K562 (cell line): ENCODE data around the gene CYLD. TPM values are rescaled to one million over a fixed set of nuclear protein-coding genes. Genes with fewer than 3 reads are reported as not detected.

ENCODE experiments used
- ATF1 ChIP-seq, 2 experiments: fragments of 450-650 bp in 1 of 2; IDR thresholded peaks; 2 replicates each; pipeline ENCODE4 v1.6.1; 2016; ENCODE audit warnings: missing compliant biosample characterization in 1 of 2, missing genetic modification characterization in 1 of 2
- ATF7 ChIP-seq: fragments of 450-650 bp; IDR thresholded peaks from 2 replicates; pipeline ENCODE4 v1.7.1; 2014; ENCODE audit warnings: mild to moderate bottlenecking, moderate library complexity
- CEBPB ChIP-seq: fragments of 450-650 bp; IDR thresholded peaks from 2 replicates; pipeline ENCODE4 v1.6.1; 2016; ENCODE audit warnings: missing genetic modification characterization, missing compliant biosample characterization
- ETV1 ChIP-seq: fragments of 450-650 bp; conservative IDR thresholded peaks from 2 replicates; pipeline ENCODE4 v1.6.1; 2016; ENCODE audit warnings: missing genetic modification characterization, control low read depth, low read depth, missing compliant biosample characterization
- GABPA ChIP-seq: fragments of 200-800 bp; sonication (Bioruptor generic); conservative IDR thresholded peaks from 2 replicates; pipeline ENCODE4 v1.6.1; 2016; ENCODE audit warnings: low read depth, missing genetic modification characterization, missing compliant biosample characterization
- GATAD2B ChIP-seq: fragments of 450-650 bp; IDR thresholded peaks from 2 replicates; pipeline ENCODE4 v1.6.1; 2017; ENCODE audit warnings: mild to moderate bottlenecking, borderline replicate concordance
- KLF6 ChIP-seq: fragments of 250-450 bp; sonication (Bioruptor Pico); IDR thresholded peaks from 2 replicates; pipeline ENCODE4 v1.4.0; 2020; ENCODE audit warnings: mild to moderate bottlenecking, moderate library complexity, borderline replicate concordance
- MTA1 ChIP-seq: fragments of 450-650 bp; IDR thresholded peaks from 2 replicates; pipeline ENCODE4 v1.6.1; 2017; ENCODE audit warnings: borderline replicate concordance
- PML ChIP-seq: IDR thresholded peaks from 2 replicates; pipeline ENCODE4 v1.6.1; 2012; ENCODE audit warnings: low read length, inconsistent platforms
- POLR2A ChIP-seq: fragments of 450-650 bp; conservative IDR thresholded peaks from 2 replicates; pipeline ENCODE4 v1.6.1; 2016
- SMARCA4 ChIP-seq: fragments of 450-650 bp; IDR thresholded peaks from 2 replicates; pipeline ENCODE4 v1.6.1; 2016
- TEAD1 ChIP-seq, 2 experiments: fragments of 450-650 bp in 1 of 2; sonication (generic) in 1 of 2; formaldehyde crosslinking; IDR thresholded peaks; 2 replicates each; pipeline versions ENCODE4 v1.4.0 to v1.8.0; 2020 to 2022; ENCODE audit warnings: mild to moderate bottlenecking in 2 of 2, missing genetic modification reagents in 1 of 2
- ZNF175 ChIP-seq: fragments of 200-800 bp; sonication (Bioruptor generic); IDR thresholded peaks from 2 replicates; pipeline ENCODE4 v1.6.1; 2016; ENCODE audit warnings: low read depth, mild to moderate bottlenecking, missing genetic modification characterization, missing compliant biosample characterization
- ZNF584 ChIP-seq: fragments of 200-800 bp; sonication (Bioruptor generic); IDR thresholded peaks from 2 replicates; pipeline ENCODE4 v1.6.1; 2016; ENCODE audit warnings: low read depth, mild to moderate bottlenecking, missing genetic modification characterization, missing compliant biosample characterization
- ZSCAN32 ChIP-seq: fragments of 450-650 bp; formaldehyde crosslinking; IDR thresholded peaks from 2 replicates; pipeline ENCODE4 v1.4.0; 2020; ENCODE audit warnings: mild to moderate bottlenecking, moderate library complexity
- polyA plus RNA-seq, 8 experiments: library from polyadenylated mRNA; depleted of rRNA in 4 of 8; stranded (reverse) in 5 of 8; unstranded in 3 of 8; fragments of >200 nt; fragmentation: Nextera tagmentation in 2 of 8; fragmentation: Illumina TruSeq in 1 of 8; extraction: Ambion mirVana in 2 of 8; extraction: Trizol in 1 of 8; gene quantifications; 2 replicates each; pipeline versions ENCODE4 v1.2.1 to v1.2.3, GENCODE V29; 2011 to 2014; ENCODE audit warnings: inconsistent platforms in 1 of 8, missing spikeins in 1 of 8
- total RNA-seq, 7 experiments: library from RNA; depleted of rRNA in 6 of 7; stranded (reverse); fragments of >200 nt in 6 of 7; fragmentation: Illumina TruSeq in 2 of 7; extraction: Trizol in 2 of 7; gene quantifications; 2 replicates each; pipeline versions ENCODE4 v1.2.1 to v1.2.3, GENCODE V29; 2011 to 2021; ENCODE audit warnings: low replicate concordance in 1 of 7
- TF ChIP-seq, protein P1 (sequence below), 2 experiments: fragments of 200-800 bp in 1 of 2; sonication (Bioruptor generic) in 1 of 2; sonication (generic) in 1 of 2; formaldehyde crosslinking in 1 of 2; IDR thresholded peaks in 1 of 2; conservative IDR thresholded peaks in 1 of 2; 2 replicates each; pipeline versions ENCODE4 v1.5.0 to v1.6.1; 2016 to 2020; ENCODE audit warnings: missing compliant biosample characterization in 1 of 2, missing genetic modification characterization in 1 of 2, missing genetic modification reagents in 1 of 2
- TF ChIP-seq, protein P2 (sequence below): fragments of 450-650 bp; conservative IDR thresholded peaks from 2 replicates; pipeline ENCODE4 v1.6.1; 2016; ENCODE audit warnings: missing genetic modification characterization, low read depth, mild to moderate bottlenecking, control low read depth, missing compliant biosample characterization
- TF ChIP-seq, protein P3 (sequence below): fragments of 200-800 bp; sonication (Bioruptor generic); IDR thresholded peaks from 2 replicates; pipeline ENCODE4 v1.6.1; 2017; ENCODE audit warnings: missing genetic modification characterization, missing compliant biosample characterization

CYLD gene
- total and polyA plus RNA-seq, 9 of the 15 experiments (the other 6 are each of a cell fraction or from before 2014, with no cell fraction given), result 3.4 to 7.4 (median 5.3) TPM

DNA sequence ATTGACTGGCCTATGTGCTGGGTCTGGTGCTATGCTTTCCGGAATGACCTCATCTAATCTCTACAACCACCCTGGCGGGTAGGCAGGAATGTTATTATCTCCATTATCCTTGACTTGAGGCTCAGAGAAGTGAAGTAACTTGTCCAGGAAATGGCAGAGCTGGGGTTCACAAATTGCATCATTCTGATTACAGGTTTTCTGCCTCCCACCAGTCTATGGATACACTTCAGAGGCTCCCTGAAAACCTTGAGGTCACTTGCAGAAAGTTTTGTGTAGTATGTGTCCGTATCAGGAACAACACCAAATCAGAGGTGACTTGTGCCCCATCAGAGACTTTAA, 29.4 kb upstream of the CYLD start (continued):
- TF ChIP-seq, protein P1, sequence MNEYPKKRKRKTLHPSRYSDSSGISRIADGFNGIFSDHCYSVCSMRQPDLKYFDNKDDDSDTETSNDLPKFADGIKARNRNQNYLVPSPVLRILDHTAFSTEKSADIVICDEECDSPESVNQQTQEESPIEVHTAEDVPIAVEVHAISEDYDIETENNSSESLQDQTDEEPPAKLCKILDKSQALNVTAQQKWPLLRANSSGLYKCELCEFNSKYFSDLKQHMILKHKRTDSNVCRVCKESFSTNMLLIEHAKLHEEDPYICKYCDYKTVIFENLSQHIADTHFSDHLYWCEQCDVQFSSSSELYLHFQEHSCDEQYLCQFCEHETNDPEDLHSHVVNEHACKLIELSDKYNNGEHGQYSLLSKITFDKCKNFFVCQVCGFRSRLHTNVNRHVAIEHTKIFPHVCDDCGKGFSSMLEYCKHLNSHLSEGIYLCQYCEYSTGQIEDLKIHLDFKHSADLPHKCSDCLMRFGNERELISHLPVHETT (CRISPR knock-in tag; conservative IDR thresholded peaks at IDR 0.05 in 1 of 2, IDR thresholded peaks at IDR 0.05 in 1 of 2), result 0 out of 4 replicates have a peak, but pooled peaks of 1 of the 2 experiments have one; percentile 32
- peak; percentile 56 for TF ChIP-seq CEBPB (tag)
- TF ChIP-seq GABPA (tag), result peak; percentile 41
- no peak for TF ChIP-seq KLF6 (CRISPR knock-in tag)
- TF ChIP-seq ZSCAN32, result 0 out of 2 replicates have a peak, but pooled peaks have one; percentile 13
- 0 out of 4 replicates have a peak, but pooled peaks of 1 of the 2 experiments have one; percentile 66 for TF ChIP-seq TEAD1 (CRISPR knock-in tag; IDR thresholded peaks at IDR 0.05)
- TF ChIP-seq MTA1, result no peak
- TF ChIP-seq ATF7, result peak; percentile 82
- TF ChIP-seq POLR2A, result no peak
- TF ChIP-seq, protein P2, sequence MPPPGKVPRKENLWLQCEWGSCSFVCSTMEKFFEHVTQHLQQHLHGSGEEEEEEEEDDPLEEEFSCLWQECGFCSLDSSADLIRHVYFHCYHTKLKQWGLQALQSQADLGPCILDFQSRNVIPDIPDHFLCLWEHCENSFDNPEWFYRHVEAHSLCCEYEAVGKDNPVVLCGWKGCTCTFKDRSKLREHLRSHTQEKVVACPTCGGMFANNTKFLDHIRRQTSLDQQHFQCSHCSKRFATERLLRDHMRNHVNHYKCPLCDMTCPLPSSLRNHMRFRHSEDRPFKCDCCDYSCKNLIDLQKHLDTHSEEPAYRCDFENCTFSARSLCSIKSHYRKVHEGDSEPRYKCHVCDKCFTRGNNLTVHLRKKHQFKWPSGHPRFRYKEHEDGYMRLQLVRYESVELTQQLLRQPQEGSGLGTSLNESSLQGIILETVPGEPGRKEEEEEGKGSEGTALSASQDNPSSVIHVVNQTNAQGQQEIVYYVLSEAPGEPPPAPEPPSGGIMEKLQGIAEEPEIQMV (tag), result no peak
- no peak for TF ChIP-seq GATAD2B
- no peak for TF ChIP-seq PML
- peak; percentile 68; the same call in 1 of the 2 replicates for TF ChIP-seq ZNF175 (CRISPR knock-in tag)
- TF ChIP-seq ZNF584 (CRISPR knock-in tag), result peak; percentile 82
- TF ChIP-seq ETV1 (tag), result peak; percentile 65
- no peak for TF ChIP-seq ATF1 (CRISPR knock-in tag; IDR thresholded peaks at IDR 0.05)
- TF ChIP-seq ATF1 (tag; IDR thresholded peaks at IDR 0.05), result 0 out of 2 replicates have a peak, but pooled peaks have one; percentile 18
- TF ChIP-seq, protein P3, sequence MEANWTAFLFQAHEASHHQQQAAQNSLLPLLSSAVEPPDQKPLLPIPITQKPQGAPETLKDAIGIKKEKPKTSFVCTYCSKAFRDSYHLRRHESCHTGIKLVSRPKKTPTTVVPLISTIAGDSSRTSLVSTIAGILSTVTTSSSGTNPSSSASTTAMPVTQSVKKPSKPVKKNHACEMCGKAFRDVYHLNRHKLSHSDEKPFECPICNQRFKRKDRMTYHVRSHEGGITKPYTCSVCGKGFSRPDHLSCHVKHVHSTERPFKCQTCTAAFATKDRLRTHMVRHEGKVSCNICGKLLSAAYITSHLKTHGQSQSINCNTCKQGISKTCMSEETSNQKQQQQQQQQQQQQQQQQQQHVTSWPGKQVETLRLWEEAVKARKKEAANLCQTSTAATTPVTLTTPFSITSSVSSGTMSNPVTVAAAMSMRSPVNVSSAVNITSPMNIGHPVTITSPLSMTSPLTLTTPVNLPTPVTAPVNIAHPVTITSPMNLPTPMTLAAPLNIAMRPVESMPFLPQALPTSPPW (CRISPR knock-in tag), result peak; percentile 32; the same call in 1 of the 2 replicates
- peak; percentile 16; the same call in 1 of the 2 replicates for TF ChIP-seq SMARCA4
